ENCODE results near the gene BAHCC1.

DNA sequence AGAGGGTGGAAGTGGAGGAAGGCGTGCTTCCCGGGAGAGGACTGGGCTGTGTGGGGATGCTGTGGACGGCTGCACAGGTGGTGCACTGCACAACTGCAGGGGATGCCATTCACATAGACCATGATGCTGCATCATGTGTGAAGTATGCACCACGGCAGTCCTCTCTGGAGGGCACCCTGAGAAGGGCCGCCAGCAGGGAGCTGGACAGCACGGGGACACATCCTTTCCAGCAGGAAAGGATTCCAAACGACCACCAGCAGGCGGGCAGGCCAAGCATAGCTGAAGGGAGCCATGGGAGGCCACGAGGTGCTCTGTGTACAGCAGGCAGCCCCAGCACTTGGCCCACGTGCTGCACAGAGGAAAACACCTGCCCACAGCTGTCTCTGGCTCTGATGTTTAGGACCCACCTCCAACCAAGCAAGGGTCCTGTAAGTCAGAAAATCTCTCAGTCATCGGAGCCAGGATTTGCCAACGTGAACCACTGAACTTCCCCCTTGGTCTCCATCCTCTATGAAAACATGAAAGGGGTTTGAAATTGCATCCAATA is 107.3 kb downstream of the BAHCC1 start:
- TF ChIP-seq RAD21 (IDR thresholded peaks at IDR 0.05; ENCODE audit: low read depth) (no peak), EP300 (IDR thresholded peaks at IDR 0.05; ENCODE audit: borderline replicate concordance) (no peak), TAF1 (IDR thresholded peaks at IDR 0.05; ENCODE audit: low read depth) (no peak), CEBPB (IDR thresholded peaks at IDR 0.05) (no peak), EGR1 (IDR thresholded peaks at IDR 0.05) (no peak)
- TF ChIP-seq, protein P1, sequence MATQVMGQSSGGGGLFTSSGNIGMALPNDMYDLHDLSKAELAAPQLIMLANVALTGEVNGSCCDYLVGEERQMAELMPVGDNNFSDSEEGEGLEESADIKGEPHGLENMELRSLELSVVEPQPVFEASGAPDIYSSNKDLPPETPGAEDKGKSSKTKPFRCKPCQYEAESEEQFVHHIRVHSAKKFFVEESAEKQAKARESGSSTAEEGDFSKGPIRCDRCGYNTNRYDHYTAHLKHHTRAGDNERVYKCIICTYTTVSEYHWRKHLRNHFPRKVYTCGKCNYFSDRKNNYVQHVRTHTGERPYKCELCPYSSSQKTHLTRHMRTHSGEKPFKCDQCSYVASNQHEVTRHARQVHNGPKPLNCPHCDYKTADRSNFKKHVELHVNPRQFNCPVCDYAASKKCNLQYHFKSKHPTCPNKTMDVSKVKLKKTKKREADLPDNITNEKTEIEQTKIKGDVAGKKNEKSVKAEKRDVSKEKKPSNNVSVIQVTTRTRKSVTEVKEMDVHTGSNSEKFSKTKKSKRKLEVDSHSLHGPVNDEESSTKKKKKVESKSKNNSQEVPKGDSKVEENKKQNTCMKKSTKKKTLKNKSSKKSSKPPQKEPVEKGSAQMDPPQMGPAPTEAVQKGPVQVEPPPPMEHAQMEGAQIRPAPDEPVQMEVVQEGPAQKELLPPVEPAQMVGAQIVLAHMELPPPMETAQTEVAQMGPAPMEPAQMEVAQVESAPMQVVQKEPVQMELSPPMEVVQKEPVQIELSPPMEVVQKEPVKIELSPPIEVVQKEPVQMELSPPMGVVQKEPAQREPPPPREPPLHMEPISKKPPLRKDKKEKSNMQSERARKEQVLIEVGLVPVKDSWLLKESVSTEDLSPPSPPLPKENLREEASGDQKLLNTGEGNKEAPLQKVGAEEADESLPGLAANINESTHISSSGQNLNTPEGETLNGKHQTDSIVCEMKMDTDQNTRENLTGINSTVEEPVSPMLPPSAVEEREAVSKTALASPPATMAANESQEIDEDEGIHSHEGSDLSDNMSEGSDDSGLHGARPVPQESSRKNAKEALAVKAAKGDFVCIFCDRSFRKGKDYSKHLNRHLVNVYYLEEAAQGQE (IDR thresholded peaks at IDR 0.05; ENCODE audit: low read depth) = no peak
